HG02588 (cell line): ENCODE results near the gene MRPL43.

Experiments
- ATAC-seq: cut with Tn5 transposase; IDR thresholded peaks from one replicate; pipeline ENCODE4 v1.9.1; 2021; ENCODE audit warnings: mild to moderate bottlenecking, moderate library complexity; ENCODE audit not compliant: unreplicated experiment

The MRPL43 gene

GRCh38 chr10:101020427-101021075 is 33.3 kb upstream of the MRPL43 start:
- no peak for ATAC-seq

- no peak for ATAC-seq
These were observed 32.1 kb upstream of the MRPL43 start for GRCh38 chr10:101019440-101019703.

GRCh38 chr10:101018600-101019439 is 31.5 kb upstream of the MRPL43 start:
- ATAC-seq: no peak

- ATAC-seq: no peak
These were observed 30.9 kb upstream of the MRPL43 start for GRCh38 chr10:101018118-101018599.

- no peak for ATAC-seq
These were observed 29.5 kb upstream of the MRPL43 start for GRCh38 chr10:101016814-101017213.

- ATAC-seq: no peak
These were observed 28.3 kb upstream of the MRPL43 start for GRCh38 chr10:101015582-101015973.

GRCh38 chr10:101014966-101015581 is 27.8 kb upstream of the MRPL43 start:
- ATAC-seq: no peak

- peak; percentile 40 for ATAC-seq
These were observed 27.1 kb upstream of the MRPL43 start for GRCh38 chr10:101014230-101014884.

- ATAC-seq: no peak
These were observed 26.1 kb upstream of the MRPL43 start for GRCh38 chr10:101013365-101013825.

GRCh38 chr10:101012525-101013364 is 25.4 kb upstream of the MRPL43 start:
- ATAC-seq: no peak

GRCh38 chr10:101011517-101012423 is 24.5 kb upstream of the MRPL43 start:
- no peak for ATAC-seq

GRCh38 chr10:101010329-101010728 is 23.0 kb upstream of the MRPL43 start:
- no peak for ATAC-seq

- ATAC-seq: no peak
These were observed 21.6 kb upstream of the MRPL43 start for GRCh38 chr10:101008823-101009423.

- no peak for ATAC-seq
These were observed 20.9 kb upstream of the MRPL43 start for GRCh38 chr10:101007915-101008822.

GRCh38 chr10:101007099-101007711 is 19.9 kb upstream of the MRPL43 start:
- no peak for ATAC-seq

- no peak for ATAC-seq
These were observed 19.3 kb upstream of the MRPL43 start for GRCh38 chr10:101006593-101007098.

- ATAC-seq: no peak
These were observed 18.7 kb upstream of the MRPL43 start for GRCh38 chr10:101005869-101006567.
